Sigmoid colon (tissue), 7 donors: ENCODE results near the gene GMDS. TPM values are rescaled to one million over a fixed set of nuclear protein-coding genes. Genes with fewer than 3 reads are reported as not detected.
A peak's percentile ranks its signal among the peaks of the same experiment; 100 is the strongest.

Experiments used
- DNase-seq: peaks from one replicate; pipeline ENCODE4 v3.0.0-alpha.2; 2019
- H3K27ac ChIP-seq, 4 donors: fragments of 200-600 bp; sonication (generic); one replicate each; pipeline ENCODE4 v1.5.1; 2016 to 2019; ENCODE audit warnings: mild to moderate bottlenecking in 1 of 4
- H3K27me3 ChIP-seq, 3 donors: fragments of 200-600 bp; sonication (generic); one replicate each; pipeline ENCODE4 v1.5.1; 2019; ENCODE audit warnings: mild to moderate bottlenecking in 1 of 3
- H3K36me3 ChIP-seq, 4 donors: fragments of 200-600 bp; sonication (generic); one replicate each; pipeline ENCODE4 v1.5.1; 2016 to 2019
- H3K4me1 ChIP-seq, 4 donors: fragments of 200-600 bp; sonication (generic); one replicate each; pipeline ENCODE4 v1.5.1; 2017 to 2019
- H3K4me3 ChIP-seq, 4 donors: fragments of 200-600 bp; sonication (generic); one replicate each; pipeline ENCODE4 v1.5.1; 2017 to 2019; ENCODE audit warnings: mild to moderate bottlenecking in 2 of 4, moderate library complexity in 1 of 4
- H3K9me3 ChIP-seq, 4 donors: fragments of 200-600 bp in 3 of 4; sonication (generic) in 3 of 4; one replicate each; pipeline versions ENCODE4 v1.5.1 to v1.6.1; 2013 to 2019
- EP300 ChIP-seq, 4 donors: sonication (generic); formaldehyde crosslinking; IDR thresholded peaks; one replicate each; pipeline ENCODE4 v1.6.1; 2017; ENCODE audit warnings: antibody characterized with exemption in 4 of 4
- POLR2A ChIP-seq, 2 donors: fragments of 450-650 bp; IDR thresholded peaks; one replicate each; pipeline ENCODE4 v1.6.1; 2016; ENCODE audit warnings: antibody characterized with exemption in 2 of 2, mild to moderate bottlenecking in 2 of 2, moderate library complexity in 2 of 2
- POLR2AphosphoS5 ChIP-seq, 4 donors: sonication (generic); formaldehyde crosslinking; IDR thresholded peaks; one replicate each; pipeline ENCODE4 v1.6.1; 2017; ENCODE audit warnings: antibody characterized with exemption in 4 of 4
- WGBS, 2 donors: extraction: QIAGEN DNeasy Blood & Tissue Kit; methylation state at CpG; one replicate each; pipeline ENCODE4 v1.1.7; 2013; 5-methylcytosine and 5-hydroxymethylcytosine counted together
- intact Hi-C: fragments of 100-400 bp; cut with DNase I; formaldehyde crosslinking; loops from one replicate; pipeline ENCODE4 v1.15.1; 2023
- polyA plus RNA-seq, 3 donors: library from polyadenylated mRNA; stranded (reverse); fragments of 200-250 nt; gene quantifications; one replicate each; pipeline ENCODE4 v1.2.3, GENCODE V29; 2013
- total RNA-seq, 4 donors: library from RNA; depleted of rRNA; stranded (reverse); fragments of >200 nt; gene quantifications; one replicate each; pipeline ENCODE4 v1.1.0, GENCODE V29; 2016
- TF ChIP-seq, protein P1 (sequence below), 4 experiments: fragments of 450-650 bp in 3 of 4; fragments of 200-600 bp in 1 of 4; IDR thresholded peaks; one replicate each; pipeline ENCODE4 v1.5.1; 2016 to 2019; ENCODE audit warnings: antibody characterized with exemption in 4 of 4, mild to moderate bottlenecking in 3 of 4, moderate library complexity in 2 of 4
- donor health status: healthy with polysubstance abuse.
- donor health status: Bipolar disorder and iron deficiency.
- donor health status: healthy.

GMDS gene
- total and polyA plus RNA-seq, 7 donors: 3.1 to 173 (median 9.4) TPM

DNA sequence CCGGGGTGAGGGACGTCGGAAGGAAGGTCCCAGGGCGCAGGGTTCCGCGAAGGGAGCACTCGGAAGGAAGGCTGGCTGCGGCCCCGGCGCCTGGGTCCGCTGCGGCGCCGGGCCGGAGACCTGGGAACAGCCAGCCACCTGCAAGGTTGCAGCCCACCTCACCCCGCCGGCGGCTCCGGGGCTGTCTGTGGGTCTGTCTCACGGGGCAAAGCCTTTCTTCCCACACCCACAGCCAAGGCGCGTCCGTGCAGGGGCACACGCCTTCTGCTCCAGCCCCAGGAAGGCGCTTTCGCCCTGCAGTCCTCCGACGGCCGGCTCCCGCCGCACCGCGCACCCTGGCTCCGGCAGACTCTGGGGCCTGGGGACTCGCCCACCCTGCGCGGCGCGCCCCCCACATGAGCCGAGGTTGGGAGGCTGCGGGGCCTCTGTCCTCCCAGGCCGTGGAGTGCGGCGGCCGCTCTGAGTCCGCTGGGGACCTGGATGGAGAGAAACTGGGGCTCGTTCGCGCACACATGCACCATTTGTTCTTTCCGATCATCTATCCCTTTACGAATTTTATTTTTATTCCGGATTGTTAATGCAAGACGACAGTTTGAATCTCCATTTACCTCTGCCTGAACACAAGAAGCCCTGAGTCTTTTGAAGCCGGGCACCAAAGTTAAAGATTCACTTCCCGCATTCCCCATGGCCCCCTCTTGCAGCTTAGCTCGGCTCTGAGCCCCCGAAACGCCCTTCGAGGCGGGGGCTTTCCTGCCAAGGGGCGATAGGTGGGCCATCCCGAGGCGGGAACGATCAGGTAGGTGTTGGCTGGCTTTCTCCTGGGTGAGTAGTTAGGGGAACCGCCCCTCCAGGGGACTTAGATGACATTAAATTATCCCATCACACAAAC, 640.2 kb downstream of the GMDS start:
- peak overlapping the region in 3 of 4 donors; percentile 36 to 45 (median 44) for H3K4me3 ChIP-seq
- DNase-seq: no peak
- intact Hi-C loops: loop anchor here (2.0 to 5.0 kb wide), 2 partner anchors 592 to 642 kb away; partner anchors contain the start of gene GMDS
- no peak overlapping the region for H3K27ac ChIP-seq
- no peaks in the 10 kb centered on the region for H3K9me3 ChIP-seq
- H3K4me1 ChIP-seq: peaks cover 0 to 50% (median 33%) of the 10 kb centered on the region in 4 donors
- H3K36me3 ChIP-seq: no peaks in the 10 kb centered on the region
- 2 to 5% methylated on average over 65 of the region's 65 CpGs for WGBS, 2 donors
- TF ChIP-seq, protein P1, sequence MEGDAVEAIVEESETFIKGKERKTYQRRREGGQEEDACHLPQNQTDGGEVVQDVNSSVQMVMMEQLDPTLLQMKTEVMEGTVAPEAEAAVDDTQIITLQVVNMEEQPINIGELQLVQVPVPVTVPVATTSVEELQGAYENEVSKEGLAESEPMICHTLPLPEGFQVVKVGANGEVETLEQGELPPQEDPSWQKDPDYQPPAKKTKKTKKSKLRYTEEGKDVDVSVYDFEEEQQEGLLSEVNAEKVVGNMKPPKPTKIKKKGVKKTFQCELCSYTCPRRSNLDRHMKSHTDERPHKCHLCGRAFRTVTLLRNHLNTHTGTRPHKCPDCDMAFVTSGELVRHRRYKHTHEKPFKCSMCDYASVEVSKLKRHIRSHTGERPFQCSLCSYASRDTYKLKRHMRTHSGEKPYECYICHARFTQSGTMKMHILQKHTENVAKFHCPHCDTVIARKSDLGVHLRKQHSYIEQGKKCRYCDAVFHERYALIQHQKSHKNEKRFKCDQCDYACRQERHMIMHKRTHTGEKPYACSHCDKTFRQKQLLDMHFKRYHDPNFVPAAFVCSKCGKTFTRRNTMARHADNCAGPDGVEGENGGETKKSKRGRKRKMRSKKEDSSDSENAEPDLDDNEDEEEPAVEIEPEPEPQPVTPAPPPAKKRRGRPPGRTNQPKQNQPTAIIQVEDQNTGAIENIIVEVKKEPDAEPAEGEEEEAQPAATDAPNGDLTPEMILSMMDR (IDR thresholded peaks at IDR 0.05): no peak
- TF ChIP-seq EP300 (IDR thresholded peaks at IDR 0.05): no peak
- no peak for TF ChIP-seq POLR2AphosphoS5 (IDR thresholded peaks at IDR 0.05)
- TF ChIP-seq POLR2A (IDR thresholded peaks at IDR 0.05): no peak
- H3K27me3 ChIP-seq: peaks cover 59 to 91% (median 84%) of the 10 kb centered on the region in 3 donors

DNA sequence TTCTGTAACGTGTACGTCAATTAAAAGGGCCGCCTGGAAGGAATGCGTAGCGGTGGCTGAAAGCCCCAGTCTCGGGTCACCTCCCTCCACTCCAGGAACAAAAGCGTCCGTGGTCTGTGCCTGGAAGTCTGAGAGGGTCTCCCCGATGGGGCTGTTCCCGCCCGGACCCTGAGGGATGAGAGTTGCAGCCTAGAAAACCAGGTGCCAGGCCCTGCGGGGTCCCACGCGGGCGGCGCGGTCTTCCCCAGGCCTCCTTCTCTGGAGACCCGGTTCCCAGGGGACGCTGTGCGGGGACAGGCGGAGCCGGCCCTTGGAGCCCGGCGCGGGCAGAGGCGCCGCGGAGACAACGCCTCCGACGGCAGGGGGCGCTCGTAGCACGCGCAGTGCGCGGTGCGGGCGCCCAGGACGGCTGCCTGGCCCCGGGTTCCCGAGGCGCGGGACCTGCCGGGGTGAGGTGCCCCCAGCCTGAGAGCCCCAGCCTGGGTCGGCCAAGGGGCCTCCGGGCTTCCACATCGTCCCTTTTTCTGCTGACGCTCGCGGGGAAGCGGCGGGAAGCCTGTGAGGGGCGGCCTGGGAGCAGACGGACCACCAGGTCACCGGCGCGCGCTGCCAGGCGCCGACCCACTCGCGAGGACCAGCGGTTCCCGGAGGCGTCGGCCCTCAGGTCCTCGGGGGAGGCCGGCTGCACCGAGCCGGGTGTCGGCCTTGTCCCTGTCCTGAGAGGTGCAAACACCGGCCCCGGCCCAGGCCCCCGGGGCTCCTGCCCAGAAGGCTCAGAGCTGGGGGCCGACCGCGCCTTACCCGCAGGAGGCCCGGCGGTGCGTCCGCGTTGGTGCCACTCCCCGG, 641.0 kb downstream of the GMDS start:
- TF ChIP-seq POLR2AphosphoS5 (IDR thresholded peaks at IDR 0.05) (no peak), EP300 (IDR thresholded peaks at IDR 0.05) (no peak), POLR2A (IDR thresholded peaks at IDR 0.05) (no peak)
- TF ChIP-seq, protein P1 (IDR thresholded peaks at IDR 0.05): peak; percentile 28 to 98 (median 47)
- peaks cover 59 to 91% (median 87%) of the 10 kb centered on the region in 3 donors for H3K27me3 ChIP-seq
- H3K27ac ChIP-seq: no peak overlapping the region
- WGBS, 2 donors: 1% methylated on average over 85 of the region's 85 CpGs
- H3K4me1 ChIP-seq: peaks cover 0 to 49% (median 30%) of the 10 kb centered on the region in 4 donors
- H3K36me3 ChIP-seq: no peaks in the 10 kb centered on the region
- intact Hi-C loops: loop anchor here (1.0 to 5.0 kb wide), 3 partner anchors 592 to 1030 kb away; partner anchors contain the start of gene GMDS
- DNase-seq: peak; percentile 66
- peak overlapping the region in 3 of 4 donors; percentile 36 to 45 (median 44) for H3K4me3 ChIP-seq
- H3K9me3 ChIP-seq: no peaks in the 10 kb centered on the region

DNA sequence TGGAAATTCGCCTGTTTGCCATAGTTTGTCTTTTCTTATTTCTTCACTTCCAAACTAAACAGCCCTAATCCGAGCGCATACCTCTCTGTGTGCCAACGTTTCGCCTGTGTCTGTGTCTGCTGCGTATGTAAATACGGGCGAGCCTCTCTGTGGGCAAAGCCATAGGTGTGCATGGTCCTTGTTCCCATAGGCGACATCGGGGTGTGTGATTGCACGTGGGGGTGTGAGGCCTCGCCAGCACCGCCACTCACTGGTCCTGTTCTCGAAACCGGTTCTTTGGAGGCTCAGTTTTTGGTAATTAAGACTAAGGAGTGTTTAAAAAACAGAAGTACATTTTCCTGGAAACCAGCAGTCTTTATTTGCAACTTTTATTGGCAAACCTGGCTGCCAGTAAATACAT, 641.7 kb downstream of the GMDS start:
- TF ChIP-seq EP300 (IDR thresholded peaks at IDR 0.05) (no peak), POLR2A (IDR thresholded peaks at IDR 0.05) (no peak), POLR2AphosphoS5 (IDR thresholded peaks at IDR 0.05) (no peak)
- TF ChIP-seq, protein P1 (IDR thresholded peaks at IDR 0.05): no peak
- no peak overlapping the region for H3K4me3 ChIP-seq

DNA sequence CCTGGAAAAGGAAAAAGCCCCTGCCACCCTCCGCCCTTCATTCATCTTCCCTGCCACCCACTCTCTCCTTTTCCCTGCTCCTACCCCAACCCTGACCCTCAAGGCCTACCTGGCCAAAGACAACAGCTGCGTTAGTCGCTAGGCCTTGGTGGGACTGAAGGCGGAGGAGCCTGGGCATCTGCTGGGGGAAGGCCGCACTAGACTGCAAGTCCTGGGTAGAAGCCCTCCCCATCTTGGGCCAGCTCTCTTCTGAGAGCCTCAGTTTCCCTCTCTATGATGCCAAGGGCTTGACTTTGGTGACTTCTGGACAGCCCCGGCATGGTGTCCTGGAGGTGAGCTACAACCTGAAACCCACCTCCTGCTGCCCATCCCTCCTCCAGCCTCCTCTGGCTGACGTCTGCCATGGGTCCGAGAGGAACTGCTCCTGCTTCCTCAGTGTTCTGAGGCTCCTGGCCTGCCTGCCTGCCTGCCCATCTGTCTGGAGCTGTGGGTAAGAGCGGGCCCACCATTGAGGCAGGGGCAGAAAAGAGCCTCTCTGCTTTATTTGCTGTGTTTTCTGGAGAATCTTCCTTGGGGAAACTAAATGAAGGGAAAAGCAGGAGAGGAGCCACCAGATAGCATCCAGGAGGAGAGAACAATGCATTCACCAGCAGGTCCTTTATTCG, 643.2 kb downstream of the GMDS start:
- no peak for DNase-seq
- no peak for TF ChIP-seq POLR2AphosphoS5 (IDR thresholded peaks at IDR 0.05)
- TF ChIP-seq POLR2A (IDR thresholded peaks at IDR 0.05): no peak
- TF ChIP-seq, protein P1 (IDR thresholded peaks at IDR 0.05): no peak
- TF ChIP-seq EP300 (IDR thresholded peaks at IDR 0.05): no peak
- peaks cover 37 to 83% (median 75%) of the 10 kb centered on the region in 3 donors for H3K27me3 ChIP-seq
- H3K27ac ChIP-seq: no peak overlapping the region
- intact Hi-C loops: loop anchor here (2.0 kb wide), 1 partner anchor 753 kb away; no protein-coding TSS in a partner anchor
- WGBS, 2 donors: 94 to 96% methylated on average over 10 of the region's 10 CpGs
- H3K4me1 ChIP-seq: peaks cover 0 to 28% (median 19%) of the 10 kb centered on the region in 4 donors
- no peak overlapping the region for H3K4me3 ChIP-seq
- H3K36me3 ChIP-seq: no peaks in the 10 kb centered on the region
- no peaks in the 10 kb centered on the region for H3K9me3 ChIP-seq

More for the DNA sequence above, 641.7 kb downstream of the GMDS start:
- no peak for DNase-seq
- peaks cover 52 to 91% (median 87%) of the 10 kb centered on the region in 3 donors for H3K27me3 ChIP-seq
- no peak overlapping the region for H3K27ac ChIP-seq
- intact Hi-C loops: loop anchor here (1.0 to 2.0 kb wide), 3 partner anchors 593 to 1031 kb away; no protein-coding TSS in a partner anchor
- 16 to 53% methylated on average over 15 of the region's 15 CpGs for WGBS, 2 donors
- H3K4me1 ChIP-seq: peaks cover 0 to 43% (median 24%) of the 10 kb centered on the region in 4 donors
- H3K36me3 ChIP-seq: no peaks in the 10 kb centered on the region
- H3K9me3 ChIP-seq: no peaks in the 10 kb centered on the region
